ENCODE results near the gene ALG13.
A peak's percentile ranks its signal among the peaks of the same experiment; 100 is the strongest.
"Not testable (repeated sequence)": the region's sequence is repeated elsewhere in the genome, so short reads cannot be mapped to it uniquely, and the experiment has no call there.

ALG13 gene

GRCh38 chrX:111680988-111681779, at the start of gene ALG13:
ALG13 (plus strand) TSS chrX:111681170; CDS start chrX:111681219, 49 bp downstream.
- H3K4me3 ChIP-seq (ENCODE audit: low read depth, low read length): peak within 1 kb of the TSS; percentile 74
- DNase-seq (ENCODE audit: low read depth): peak; percentile 92
- peak; percentile 63 for TF ChIP-seq POLR2A (IDR thresholded peaks at IDR 0.05; ENCODE audit: extremely low read depth, insufficient read length)
- TF ChIP-seq MYC (IDR thresholded peaks at IDR 0.05; ENCODE audit: low read depth, low read length): peak; percentile 90
- TF ChIP-seq, protein P1, sequence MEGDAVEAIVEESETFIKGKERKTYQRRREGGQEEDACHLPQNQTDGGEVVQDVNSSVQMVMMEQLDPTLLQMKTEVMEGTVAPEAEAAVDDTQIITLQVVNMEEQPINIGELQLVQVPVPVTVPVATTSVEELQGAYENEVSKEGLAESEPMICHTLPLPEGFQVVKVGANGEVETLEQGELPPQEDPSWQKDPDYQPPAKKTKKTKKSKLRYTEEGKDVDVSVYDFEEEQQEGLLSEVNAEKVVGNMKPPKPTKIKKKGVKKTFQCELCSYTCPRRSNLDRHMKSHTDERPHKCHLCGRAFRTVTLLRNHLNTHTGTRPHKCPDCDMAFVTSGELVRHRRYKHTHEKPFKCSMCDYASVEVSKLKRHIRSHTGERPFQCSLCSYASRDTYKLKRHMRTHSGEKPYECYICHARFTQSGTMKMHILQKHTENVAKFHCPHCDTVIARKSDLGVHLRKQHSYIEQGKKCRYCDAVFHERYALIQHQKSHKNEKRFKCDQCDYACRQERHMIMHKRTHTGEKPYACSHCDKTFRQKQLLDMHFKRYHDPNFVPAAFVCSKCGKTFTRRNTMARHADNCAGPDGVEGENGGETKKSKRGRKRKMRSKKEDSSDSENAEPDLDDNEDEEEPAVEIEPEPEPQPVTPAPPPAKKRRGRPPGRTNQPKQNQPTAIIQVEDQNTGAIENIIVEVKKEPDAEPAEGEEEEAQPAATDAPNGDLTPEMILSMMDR (IDR thresholded peaks at IDR 0.05; ENCODE audit: low read depth, low read length): no peak
- TF ChIP-seq MAX (IDR thresholded peaks at IDR 0.05; ENCODE audit: low read depth, low read length): peak; percentile 80

- TF ChIP-seq, protein P1 (IDR thresholded peaks at IDR 0.05; ENCODE audit: low read depth, low read length): no peak
- no peak for TF ChIP-seq MYC (IDR thresholded peaks at IDR 0.05; ENCODE audit: low read depth, low read length)
- no peak for TF ChIP-seq MAX (IDR thresholded peaks at IDR 0.05; ENCODE audit: low read depth, low read length)
- TF ChIP-seq POLR2A (IDR thresholded peaks at IDR 0.05; ENCODE audit: extremely low read depth, insufficient read length): no peak
- DNase-seq (ENCODE audit: low read depth): no peak
- H3K4me3 ChIP-seq (ENCODE audit: low read depth, low read length): no peak overlapping the region
These were observed 45.9 kb upstream of the ALG13 start for GRCh38 chrX:111634823-111635729.

- no peak overlapping the region for H3K4me3 ChIP-seq (ENCODE audit: low read depth, low read length)
- TF ChIP-seq POLR2A (IDR thresholded peaks at IDR 0.05; ENCODE audit: extremely low read depth, insufficient read length): no peak
- TF ChIP-seq, protein P1 (IDR thresholded peaks at IDR 0.05; ENCODE audit: low read depth, low read length): no peak
- no peak for TF ChIP-seq MYC (IDR thresholded peaks at IDR 0.05; ENCODE audit: low read depth, low read length)
- no peak for TF ChIP-seq MAX (IDR thresholded peaks at IDR 0.05; ENCODE audit: low read depth, low read length)
- no peak for DNase-seq (ENCODE audit: low read depth)
These were observed 39.0 kb upstream of the ALG13 start for GRCh38 chrX:111641969-111642368.

- H3K4me3 ChIP-seq (ENCODE audit: low read depth, low read length): not testable (repeated sequence)
- DNase-seq (ENCODE audit: low read depth): peak; percentile 2
These were observed 35.8 kb upstream of the ALG13 start for GRCh38 chrX:111645165-111645564.

GRCh38 chrX:111645607-111646006, 35.4 kb upstream of the ALG13 start:
- no peak overlapping the region for H3K4me3 ChIP-seq (ENCODE audit: low read depth, low read length)
- no peak for DNase-seq (ENCODE audit: low read depth)
- no peak for TF ChIP-seq MAX (IDR thresholded peaks at IDR 0.05; ENCODE audit: low read depth, low read length)
- TF ChIP-seq POLR2A (IDR thresholded peaks at IDR 0.05; ENCODE audit: extremely low read depth, insufficient read length): no peak
- no peak for TF ChIP-seq MYC (IDR thresholded peaks at IDR 0.05; ENCODE audit: low read depth, low read length)
- TF ChIP-seq, protein P1 (IDR thresholded peaks at IDR 0.05; ENCODE audit: low read depth, low read length): no peak

DNA sequence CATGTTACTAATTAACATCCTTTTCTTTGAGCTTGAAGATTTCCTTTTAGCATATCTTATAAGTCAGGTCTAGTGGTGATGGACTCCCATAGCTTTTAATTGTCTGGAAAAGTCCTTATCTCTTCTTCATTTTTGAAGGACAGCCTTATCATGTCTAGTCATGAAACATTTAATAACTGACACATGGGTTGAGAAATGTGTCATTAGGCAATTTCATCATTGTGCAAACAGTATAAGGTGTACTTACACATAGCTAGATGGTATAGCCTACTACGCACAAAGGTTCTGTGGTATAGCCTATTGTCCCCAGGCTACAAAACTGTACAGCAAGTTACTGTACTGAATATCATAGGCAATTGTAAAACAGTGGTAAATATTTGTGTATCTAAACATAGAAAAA, 34.5 kb upstream of the ALG13 start:
- H3K4me3 ChIP-seq (ENCODE audit: low read depth, low read length): no peak overlapping the region
- TF ChIP-seq POLR2A (IDR thresholded peaks at IDR 0.05; ENCODE audit: extremely low read depth, insufficient read length) (no peak), MAX (IDR thresholded peaks at IDR 0.05; ENCODE audit: low read depth, low read length) (no peak), MYC (IDR thresholded peaks at IDR 0.05; ENCODE audit: low read depth, low read length) (no peak)
- TF ChIP-seq, protein P1 (IDR thresholded peaks at IDR 0.05; ENCODE audit: low read depth, low read length): no peak
- no peak for DNase-seq (ENCODE audit: low read depth)
